GM15510 (cell line): ENCODE results near the gene DNAH5.

Experiments used
- POLR2A ChIP-seq: IDR thresholded peaks from 3 replicates; pipeline ENCODE4 v1.6.1; 2011; ENCODE audit warnings: borderline replicate concordance; ENCODE audit not compliant: insufficient read length; ENCODE audit errors: extremely low read depth

DNAH5 gene

GRCh38 chr5:13660072-13660471, 284.4 kb downstream of the DNAH5 start:
- no peak for TF ChIP-seq POLR2A

- TF ChIP-seq POLR2A = no peak
Measured at GRCh38 chr5:13659391-13659790, 285.1 kb downstream of the DNAH5 start.

GRCh38 chr5:13658761-13659160, 285.7 kb downstream of the DNAH5 start:
- TF ChIP-seq POLR2A = no peak

GRCh38 chr5:13658152-13658551, 286.3 kb downstream of the DNAH5 start:
- TF ChIP-seq POLR2A = no peak

GRCh38 chr5:13653709-13654108, 290.8 kb downstream of the DNAH5 start:
- no peak for TF ChIP-seq POLR2A

- TF ChIP-seq POLR2A = no peak
Measured at GRCh38 chr5:13649656-13650055, 294.8 kb downstream of the DNAH5 start.

GRCh38 chr5:13648822-13649221, 295.7 kb downstream of the DNAH5 start:
- no peak for TF ChIP-seq POLR2A

- TF ChIP-seq POLR2A = no peak
Measured at GRCh38 chr5:13643734-13644133, 300.8 kb downstream of the DNAH5 start.

- TF ChIP-seq POLR2A = no peak
Measured at GRCh38 chr5:13643196-13643595, 301.3 kb downstream of the DNAH5 start.
